HEK293 (cell line): ENCODE measurements around the gene ARHGAP5.

Experiments used
- CTCF ChIA-PET: fragments of 350-600 bp; formaldehyde crosslinking; extraction: SDS; loops from one replicate; lab custom pipeline; 2021; ENCODE audit warnings: antibody characterized with exemption; lab: Yijun Ruan, JAX
- POLR2A ChIA-PET: fragments of 300-600 bp; formaldehyde crosslinking; extraction: SDS; loops from one replicate; lab custom pipeline; 2020; ENCODE audit warnings: antibody characterized with exemption, inconsistent platforms; lab: Yijun Ruan, JAX
- H3K27ac ChIP-seq: fragments of 200-500 bp; sonication (Bioruptor generic); 2 replicates; pipeline ENCODE4 v1.5.1; 2014; ENCODE audit warnings: low read depth, low read length, control low read depth, inconsistent platforms; ENCODE audit errors: extremely low read depth
- H3K36me3 ChIP-seq, 2 experiments: fragments of 200-500 bp in 1 of 2; sonication (Bioruptor generic) in 1 of 2; 1 replicate in 1 of 2; 2 replicates in 1 of 2; pipeline ENCODE4 v1.5.1; 2014 to 2017; ENCODE audit warnings: inconsistent platforms in 2 of 2, low read length in 2 of 2; ENCODE audit not compliant: control insufficient read depth in 2 of 2, insufficient read depth in 1 of 2
- H3K4me1 ChIP-seq: fragments of 200-500 bp; sonication (Bioruptor generic); 2 replicates; pipeline ENCODE4 v1.5.1; 2014; ENCODE audit warnings: mild to moderate bottlenecking, low read length, inconsistent platforms; ENCODE audit not compliant: control insufficient read depth, insufficient read depth
- H3K4me3 ChIP-seq: 2 replicates; pipeline ENCODE4 v1.5.1; 2011; ENCODE audit warnings: low read depth, mild to moderate bottlenecking, control low read depth, low read length, moderate library complexity
- H3K9me3 ChIP-seq: fragments of 200-500 bp; sonication (Bioruptor generic); 2 replicates; pipeline ENCODE4 v1.5.1; 2014; ENCODE audit warnings: low read depth, low read length, inconsistent platforms; ENCODE audit not compliant: control insufficient read depth, insufficient read depth
- BCL11B ChIP-seq: fragments of 450-650 bp; formaldehyde crosslinking; IDR thresholded peaks from 2 replicates; pipeline ENCODE4 v1.5.1; 2016; ENCODE audit warnings: low read depth, missing biosample characterization, missing genetic modification characterization
- KLF16 ChIP-seq: fragments of 450-650 bp; formaldehyde crosslinking; IDR thresholded peaks from 2 replicates; pipeline ENCODE4 v1.5.1; 2017; ENCODE audit warnings: missing biosample characterization, missing genetic modification characterization
- KLF8 ChIP-seq: fragments of 450-650 bp; formaldehyde crosslinking; IDR thresholded peaks from 2 replicates; pipeline ENCODE4 v1.5.1; 2016; ENCODE audit warnings: missing biosample characterization, missing genetic modification characterization
- KLF9 ChIP-seq: fragments of 450-650 bp; formaldehyde crosslinking; IDR thresholded peaks from 2 replicates; pipeline ENCODE4 v1.5.1; 2016; ENCODE audit warnings: missing biosample characterization, missing genetic modification characterization, low read depth
- OVOL3 ChIP-seq: fragments of 450-650 bp; formaldehyde crosslinking; IDR thresholded peaks from 2 replicates; pipeline ENCODE4 v1.5.1; 2016; ENCODE audit warnings: missing biosample characterization, missing genetic modification characterization
- REST ChIP-seq: fragments of 450-650 bp; formaldehyde crosslinking; IDR thresholded peaks from 2 replicates; pipeline ENCODE4 v1.5.1; 2016; ENCODE audit warnings: missing biosample characterization, missing genetic modification characterization
- SALL2 ChIP-seq: fragments of 450-650 bp; formaldehyde crosslinking; IDR thresholded peaks from 2 replicates; pipeline ENCODE4 v1.5.0; 2017; ENCODE audit warnings: missing biosample characterization, mild to moderate bottlenecking, missing genetic modification characterization, borderline replicate concordance
- SCRT1 ChIP-seq: fragments of 450-650 bp; formaldehyde crosslinking; IDR thresholded peaks from 2 replicates; pipeline ENCODE4 v1.5.1; 2016; ENCODE audit warnings: missing biosample characterization, missing genetic modification characterization, borderline replicate concordance
- ZBTB17 ChIP-seq: fragments of 450-650 bp; formaldehyde crosslinking; IDR thresholded peaks from 2 replicates; pipeline ENCODE4 v1.5.1; 2016; ENCODE audit warnings: missing biosample characterization, missing genetic modification characterization
- ZBTB20 ChIP-seq: fragments of 450-650 bp; formaldehyde crosslinking; IDR thresholded peaks from 2 replicates; pipeline ENCODE4 v1.5.1; 2016; ENCODE audit warnings: missing biosample characterization, missing genetic modification characterization
- ZEB2 ChIP-seq: fragments of 450-650 bp; formaldehyde crosslinking; IDR thresholded peaks from 2 replicates; pipeline ENCODE4 v1.5.1; 2016; ENCODE audit warnings: missing biosample characterization, missing genetic modification characterization
- ZFP69B ChIP-seq: fragments of 450-650 bp; formaldehyde crosslinking; IDR thresholded peaks from 2 replicates; pipeline ENCODE4 v1.5.1; 2016; ENCODE audit warnings: missing biosample characterization, missing genetic modification characterization
- ZIC2 ChIP-seq: fragments of 450-650 bp; formaldehyde crosslinking; IDR thresholded peaks from 2 replicates; pipeline ENCODE4 v1.5.1; 2016; ENCODE audit warnings: missing biosample characterization, missing genetic modification characterization
- ZNF274 ChIP-seq, 2 experiments: fragments of 200-500 bp in 1 of 2; fragments of 450-650 bp in 1 of 2; sonication (Bioruptor generic) in 1 of 2; formaldehyde crosslinking in 1 of 2; IDR thresholded peaks; 2 replicates each; pipeline versions ENCODE4 v1.5.1 to v1.6.1; 2014 to 2016; ENCODE audit warnings: borderline replicate concordance in 1 of 2, inconsistent platforms in 1 of 2, low read length in 1 of 2, missing biosample characterization in 1 of 2, missing genetic modification characterization in 1 of 2
- ZNF324 ChIP-seq: fragments of 450-650 bp; formaldehyde crosslinking; IDR thresholded peaks from 2 replicates; pipeline ENCODE4 v1.5.1; 2016; ENCODE audit warnings: missing biosample characterization, missing genetic modification characterization
- ZNF366 ChIP-seq: fragments of 450-650 bp; formaldehyde crosslinking; conservative IDR thresholded peaks from 2 replicates; pipeline ENCODE4 v1.5.1; 2016; ENCODE audit warnings: missing biosample characterization, missing genetic modification characterization
- ZNF488 ChIP-seq: fragments of 450-650 bp; formaldehyde crosslinking; IDR thresholded peaks from 2 replicates; pipeline ENCODE4 v1.5.1; 2016; ENCODE audit warnings: missing biosample characterization, missing genetic modification characterization
- ZNF510 ChIP-seq: fragments of 450-650 bp; formaldehyde crosslinking; IDR thresholded peaks from 2 replicates; pipeline ENCODE4 v1.5.1; 2018; ENCODE audit warnings: mild to moderate bottlenecking, missing genetic modification characterization, missing biosample characterization; ENCODE audit not compliant: insufficient replicate concordance
- ZNF624 ChIP-seq: fragments of 450-650 bp; formaldehyde crosslinking; IDR thresholded peaks from 2 replicates; pipeline ENCODE4 v1.5.1; 2017; ENCODE audit warnings: missing biosample characterization, missing genetic modification characterization
- ZNF777 ChIP-seq: fragments of 450-650 bp; formaldehyde crosslinking; IDR thresholded peaks from 2 replicates; pipeline ENCODE4 v1.5.1; 2017; ENCODE audit warnings: missing biosample characterization, missing genetic modification characterization, borderline replicate concordance
- ZSCAN30 ChIP-seq: fragments of 450-650 bp; IDR thresholded peaks from 2 replicates; pipeline ENCODE4 v1.5.1; 2018; ENCODE audit warnings: missing biosample characterization, mild to moderate bottlenecking, missing genetic modification characterization, moderate library complexity
- TF ChIP-seq, protein P1 (sequence below): fragments of 450-650 bp; formaldehyde crosslinking; IDR thresholded peaks from 2 replicates; pipeline ENCODE4 v1.5.1; 2017; ENCODE audit warnings: missing biosample characterization, missing genetic modification characterization

Gene ARHGAP5

DNA sequence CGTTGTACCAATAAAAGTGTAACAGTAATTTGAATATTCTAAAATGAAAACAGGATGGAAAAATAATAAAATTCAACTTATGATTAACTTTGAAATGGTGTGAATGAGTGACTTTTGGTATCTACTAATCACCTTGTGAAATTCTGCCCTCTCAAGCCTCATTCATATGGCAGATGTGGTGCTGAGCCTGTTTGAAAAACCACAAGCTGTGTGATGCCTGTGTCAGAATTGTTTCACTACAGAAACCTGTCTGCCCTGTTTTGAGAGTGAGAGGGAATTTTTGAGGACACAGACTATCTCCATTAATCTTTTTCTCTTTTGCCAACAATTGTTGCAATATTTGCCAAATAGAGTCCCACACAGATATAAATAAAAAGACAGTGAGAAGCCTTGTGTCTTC lies 120.8 kb downstream of the ARHGAP5 start (continued):
- TF ChIP-seq ZNF488 (tag by site-specific recombination) (no peak), ZNF624 (tag by site-specific recombination) (no peak), ZEB2 (tag by site-specific recombination) (no peak)

DNA sequence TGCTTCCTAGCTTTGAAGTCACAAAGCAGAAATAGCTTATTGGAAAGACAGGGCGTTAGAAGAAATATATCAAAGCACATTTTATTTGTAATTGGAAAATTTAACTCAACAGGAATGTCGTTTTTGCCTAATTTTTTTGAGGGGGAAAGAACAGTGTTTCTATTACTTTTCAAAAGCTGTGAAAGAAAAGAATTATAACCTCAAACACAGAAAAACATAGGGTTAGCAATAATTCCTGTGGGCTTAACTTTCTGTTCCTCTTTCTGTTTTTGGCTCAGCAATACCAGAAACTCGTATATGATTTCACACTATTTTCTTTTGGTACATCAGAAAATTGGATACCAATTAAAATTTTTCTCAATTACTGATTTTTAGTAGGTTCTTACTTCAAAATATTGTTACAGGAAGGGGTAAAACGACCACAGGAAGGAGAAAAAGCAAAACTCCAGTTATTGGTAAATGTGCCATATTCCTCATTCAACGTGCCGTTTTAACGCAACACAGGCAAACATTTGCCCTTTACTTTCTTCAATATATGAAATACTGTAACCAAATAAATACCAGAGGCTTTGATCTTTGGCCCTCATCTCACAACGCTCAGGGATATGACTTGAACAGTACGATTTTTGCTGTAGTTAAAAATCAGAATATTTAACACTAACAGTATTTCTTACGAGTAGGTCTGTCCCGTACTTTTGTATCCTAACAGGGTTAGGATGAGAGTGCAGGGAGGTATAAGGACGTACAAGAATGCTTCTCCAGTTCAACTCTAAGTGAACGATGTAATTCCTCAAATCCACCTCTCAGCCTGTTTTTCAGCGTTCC lies 123.5 kb downstream of the ARHGAP5 start:
- Histone ChIP-seq H3K4me1 (peaks cover 8% of the 10 kb centered on the region; the same call in 1 of the 2 replicates), H3K4me3 (peak overlapping the region; percentile 46), H3K9me3 (no peaks in the 10 kb centered on the region), H3K36me3 (no peaks in the 10 kb centered on the region), H3K27ac (peak overlapping the region; percentile 87; the same call in 1 of the 2 replicates)
- ChIA-PET CTCF (no interaction called here), POLR2A (interaction anchor here (1.2 to 2.9 kb wide), 2 partner anchors 123 to 124 kb away, joined by 4 to 36 read pairs; partner anchors contain the start of gene ARHGAP5)
- TF ChIP-seq ZNF510 (tag by site-specific recombination) (no peak), ZEB2 (tag by site-specific recombination) (0 out of 2 replicates have a peak, but pooled peaks have one; percentile 7), ZBTB17 (tag by site-specific recombination) (peak; percentile 80; the same call in 1 of the 2 replicates), ZNF366 (tag by site-specific recombination) (0 out of 2 replicates have a peak, but pooled peaks have one; percentile 28), ZBTB20 (tag by site-specific recombination) (peak; percentile 23; the same call in 1 of the 2 replicates), ZIC2 (tag by site-specific recombination) (no peak)
- TF ChIP-seq, protein P1, sequence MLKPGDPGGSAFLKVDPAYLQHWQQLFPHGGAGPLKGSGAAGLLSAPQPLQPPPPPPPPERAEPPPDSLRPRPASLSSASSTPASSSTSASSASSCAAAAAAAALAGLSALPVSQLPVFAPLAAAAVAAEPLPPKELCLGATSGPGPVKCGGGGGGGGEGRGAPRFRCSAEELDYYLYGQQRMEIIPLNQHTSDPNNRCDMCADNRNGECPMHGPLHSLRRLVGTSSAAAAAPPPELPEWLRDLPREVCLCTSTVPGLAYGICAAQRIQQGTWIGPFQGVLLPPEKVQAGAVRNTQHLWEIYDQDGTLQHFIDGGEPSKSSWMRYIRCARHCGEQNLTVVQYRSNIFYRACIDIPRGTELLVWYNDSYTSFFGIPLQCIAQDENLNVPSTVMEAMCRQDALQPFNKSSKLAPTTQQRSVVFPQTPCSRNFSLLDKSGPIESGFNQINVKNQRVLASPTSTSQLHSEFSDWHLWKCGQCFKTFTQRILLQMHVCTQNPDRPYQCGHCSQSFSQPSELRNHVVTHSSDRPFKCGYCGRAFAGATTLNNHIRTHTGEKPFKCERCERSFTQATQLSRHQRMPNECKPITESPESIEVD, result peak; percentile 28; the same call in 1 of the 2 replicates

DNA sequence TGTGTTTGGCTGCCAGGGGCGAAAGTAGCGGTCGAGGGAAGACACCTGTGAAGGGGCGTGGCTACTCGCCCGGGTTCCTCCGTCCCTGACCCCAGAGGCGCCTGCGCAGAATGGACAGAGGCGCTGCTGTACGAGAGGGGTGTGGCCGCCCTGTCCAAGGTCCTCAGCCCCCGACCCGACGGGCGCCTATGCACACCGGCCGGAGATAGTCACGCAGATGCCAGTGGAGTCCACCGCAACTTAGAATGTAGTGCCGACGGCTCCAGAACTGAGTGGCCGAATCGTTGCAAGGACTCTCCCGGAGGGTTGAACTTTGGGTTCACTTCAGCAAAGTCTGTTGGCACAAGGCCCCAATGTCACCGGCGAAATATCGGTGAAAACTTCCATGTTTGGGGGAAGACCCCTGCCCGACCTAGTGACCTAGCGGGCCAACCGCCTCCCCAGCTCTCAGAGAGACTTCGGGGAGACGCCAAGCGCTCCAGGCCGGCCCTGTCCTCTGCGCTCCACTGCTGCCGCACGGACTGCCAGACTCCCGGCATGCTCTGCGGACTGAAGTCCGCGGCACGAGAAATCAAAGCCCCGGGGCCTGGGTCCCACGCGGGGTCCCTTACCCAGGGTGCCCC lies 124.2 kb downstream of the ARHGAP5 start:
- ChIA-PET POLR2A (interaction anchor here (2.9 kb wide), 1 partner anchor 124 kb away, joined by 36 read pairs; the partner anchor contains the start of gene ARHGAP5), CTCF (no interaction called here)
- peaks cover 11% of the 10 kb centered on the region; the same call in 1 of the 2 replicates for H3K4me1 ChIP-seq
- peak overlapping the region; percentile 46 for H3K4me3 ChIP-seq
- H3K9me3 ChIP-seq, result no peaks in the 10 kb centered on the region
- H3K36me3 ChIP-seq, result no peaks in the 10 kb centered on the region
- H3K27ac ChIP-seq, result peak overlapping the region; percentile 87
- TF ChIP-seq ZNF324 (tag by site-specific recombination), result no peak
- TF ChIP-seq ZNF274 (IDR thresholded peaks at IDR 0.05; ENCODE audit: low read length), result no peak
- TF ChIP-seq ZNF274 (tag by site-specific recombination; IDR thresholded peaks at IDR 0.05; ENCODE audit: borderline replicate concordance), result no peak
- TF ChIP-seq SCRT1 (tag by site-specific recombination), result no peak
- TF ChIP-seq OVOL3 (tag by site-specific recombination), result 0 out of 2 replicates have a peak, but pooled peaks have one; percentile 7
- peak; percentile 19; the same call in 1 of the 2 replicates for TF ChIP-seq ZNF777 (tag by site-specific recombination)
- peak; percentile 71; the same call in 1 of the 2 replicates for TF ChIP-seq KLF16 (tag by site-specific recombination)
- 0 out of 2 replicates have a peak, but pooled peaks have one; percentile 14 for TF ChIP-seq BCL11B (tag by site-specific recombination)
- peak; percentile 70; the same call in 1 of the 2 replicates for TF ChIP-seq ZFP69B (tag by site-specific recombination)
- no peak for TF ChIP-seq SALL2 (tag by site-specific recombination)
- peak; percentile 95 for TF ChIP-seq KLF9 (tag by site-specific recombination)
- TF ChIP-seq ZSCAN30 (tag by site-specific recombination), result 0 out of 2 replicates have a peak, but pooled peaks have one; percentile 11
- TF ChIP-seq REST (tag by site-specific recombination), result peak; percentile 97
- peak; percentile 47; the same call in 1 of the 2 replicates for TF ChIP-seq KLF8
- peak; percentile 15; the same call in 1 of the 2 replicates for TF ChIP-seq ZBTB17 (tag by site-specific recombination)
